NCI-H748 (cell line): ENCODE measurements around the gene ATP6AP1.

Experiments used
- DNase-seq: peaks from one replicate; lab custom pipeline; 2025; ENCODE audit not compliant: unreplicated experiment; lab: John Stamatoyannopoulos, UW

The ATP6AP1 gene

DNA sequence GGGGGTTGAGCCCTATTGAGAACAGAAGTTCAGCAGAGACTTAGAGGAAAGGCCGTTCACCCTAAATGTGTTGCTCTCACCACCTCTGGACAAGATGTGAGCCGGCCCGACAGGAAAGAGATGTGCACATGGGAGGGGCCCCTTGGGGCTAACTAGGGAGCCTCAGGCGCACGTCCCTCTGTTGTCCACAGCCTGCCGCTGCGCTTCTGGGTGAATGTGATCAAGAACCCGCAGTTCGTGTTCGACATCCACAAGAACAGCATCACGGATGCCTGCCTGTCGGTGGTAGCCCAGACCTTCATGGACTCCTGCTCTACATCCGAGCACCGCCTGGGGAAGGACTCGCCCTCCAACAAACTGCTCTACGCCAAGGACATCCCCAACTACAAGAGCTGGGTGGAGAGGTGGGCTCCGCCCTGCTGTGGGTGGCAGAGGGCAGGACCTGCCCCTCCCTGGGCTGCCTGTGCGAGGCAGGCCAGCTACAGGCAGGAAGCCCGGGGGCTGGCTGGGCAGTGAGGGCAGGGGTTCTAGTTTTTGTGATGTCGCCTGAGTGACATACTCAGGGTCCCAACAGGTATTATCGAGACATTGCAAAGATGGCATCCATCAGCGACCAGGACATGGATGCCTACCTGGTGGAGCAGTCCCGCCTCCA is 42.6 kb downstream of the ATP6AP1 start:
- DNase-seq = no peak

DNA sequence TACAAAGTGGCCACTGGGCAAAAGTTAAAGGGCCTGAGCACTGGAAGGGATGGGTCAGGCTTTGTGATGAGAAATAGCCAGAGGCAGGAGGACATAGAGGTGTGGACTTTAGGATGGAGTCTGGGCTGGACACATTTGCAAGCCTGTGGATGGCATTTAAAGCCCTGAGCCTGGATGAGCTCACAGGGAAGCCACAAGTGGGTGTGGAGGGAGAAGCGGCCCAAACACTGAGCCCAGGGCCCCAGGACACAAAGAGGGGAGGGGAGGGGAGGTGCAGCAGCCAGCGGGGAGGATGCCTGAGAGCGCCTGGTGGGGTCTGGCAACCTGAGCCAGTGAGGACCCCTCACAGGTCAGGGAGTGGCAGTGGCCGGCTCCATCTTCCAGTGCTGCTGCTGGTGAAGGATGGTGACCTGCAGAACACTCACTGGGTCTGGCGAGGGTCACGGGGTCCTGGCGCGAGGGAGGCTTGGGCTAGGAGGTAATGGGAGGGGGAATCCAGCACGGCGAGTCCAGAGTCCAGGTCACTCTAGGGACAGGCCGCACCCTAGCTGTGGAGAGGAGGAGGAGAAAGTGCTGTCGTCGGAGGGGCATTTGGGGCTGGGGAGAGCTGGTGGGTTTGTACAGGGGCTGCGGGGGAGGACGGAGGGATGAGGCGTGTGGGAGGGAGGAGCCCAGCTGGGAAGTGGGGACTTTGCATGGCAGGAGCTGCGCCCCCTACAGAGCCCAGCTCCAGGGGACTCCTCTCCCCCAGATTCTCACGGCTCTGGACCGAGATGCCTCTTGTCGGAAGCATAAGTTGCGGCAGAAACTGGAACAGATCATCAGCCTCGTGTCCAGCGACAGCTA is 43.6 kb downstream of the ATP6AP1 start:
- DNase-seq = no peak

DNA sequence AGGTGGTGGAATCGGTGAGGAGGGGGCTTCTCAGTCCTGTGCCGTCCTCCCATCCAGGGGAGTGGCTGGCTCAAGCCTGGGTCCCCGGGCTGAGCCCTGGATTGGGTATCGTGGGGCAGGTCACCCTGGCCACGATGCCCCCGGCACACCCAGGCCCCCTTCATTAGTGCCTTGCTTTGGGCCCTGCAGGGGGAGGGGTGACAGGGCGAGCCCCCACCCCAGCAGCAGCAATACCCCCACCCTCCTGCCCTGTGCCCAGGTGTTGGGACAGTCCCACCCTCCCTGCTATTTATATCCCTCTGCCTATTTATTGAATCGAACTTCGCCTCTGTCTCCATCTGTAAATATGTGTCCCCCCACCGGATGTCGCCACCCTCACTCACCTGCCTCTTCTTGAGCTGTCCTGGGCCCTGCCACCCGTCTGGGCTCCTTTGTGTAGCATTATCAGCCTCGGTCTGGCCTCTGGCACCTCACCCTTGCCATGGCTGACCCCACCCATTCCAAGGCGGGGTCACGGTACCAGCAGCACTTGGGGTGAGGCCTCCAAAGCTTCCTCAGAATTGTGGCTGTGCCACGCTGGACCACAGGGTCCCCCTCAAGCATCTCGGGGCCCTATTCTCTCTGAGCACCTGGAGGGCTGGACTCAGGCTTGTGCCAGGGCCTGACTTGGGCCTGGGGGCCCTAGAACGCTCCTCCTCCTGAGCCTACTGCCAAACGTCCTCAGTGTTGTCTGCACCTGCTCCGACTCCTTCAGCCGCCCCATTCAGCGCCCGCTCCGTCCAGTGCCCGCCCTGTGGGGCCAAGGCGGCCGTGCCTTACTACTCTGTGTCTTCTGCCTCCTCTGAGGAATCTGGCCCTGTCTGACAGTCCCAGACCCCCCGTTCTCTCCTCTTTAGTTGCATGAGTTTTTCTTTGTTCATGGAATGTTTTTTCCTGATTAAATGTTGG is 44.5 kb downstream of the ATP6AP1 start:
- no peak for DNase-seq

DNA sequence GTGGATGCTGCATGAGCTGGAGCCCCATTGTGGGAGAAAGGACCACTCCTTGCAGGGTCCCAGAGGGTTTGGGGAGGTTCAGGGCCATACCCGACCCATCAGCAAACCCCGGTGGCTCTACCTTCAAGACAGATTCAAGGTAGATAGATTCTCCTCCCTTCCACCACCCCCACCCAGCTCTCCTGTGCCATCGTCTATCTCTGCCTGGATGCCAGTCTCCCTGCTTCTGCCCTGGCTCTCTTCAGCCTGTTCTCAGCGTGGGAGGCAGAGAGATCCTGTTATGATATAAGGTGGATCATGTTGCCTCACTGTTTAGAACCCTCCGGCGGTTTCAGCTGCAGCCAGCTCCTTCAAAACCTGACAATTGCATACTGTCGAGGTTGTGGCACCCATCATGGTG is 45.2 kb downstream of the ATP6AP1 start:
- no peak for DNase-seq

DNA sequence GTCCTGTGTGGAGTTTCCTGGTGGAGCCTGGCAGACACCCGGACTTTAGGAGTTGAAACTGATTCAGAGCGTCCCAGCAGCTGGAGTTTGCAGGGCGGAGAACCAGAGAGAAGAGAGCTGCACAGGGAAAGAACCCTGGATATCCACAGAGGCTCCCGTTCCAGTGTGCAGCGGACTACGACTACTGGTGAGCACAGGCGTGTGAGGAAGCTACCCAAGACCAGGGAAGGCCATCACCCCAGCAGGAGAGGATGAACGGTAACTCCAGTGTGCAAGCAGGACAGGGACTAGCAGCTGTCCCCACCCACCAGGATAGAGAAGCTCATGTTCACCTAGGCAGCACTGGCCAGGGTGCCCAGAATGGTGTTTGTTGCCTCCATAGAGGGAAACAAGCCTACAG is 48.3 kb downstream of the ATP6AP1 start:
- no peak for DNase-seq

DNA sequence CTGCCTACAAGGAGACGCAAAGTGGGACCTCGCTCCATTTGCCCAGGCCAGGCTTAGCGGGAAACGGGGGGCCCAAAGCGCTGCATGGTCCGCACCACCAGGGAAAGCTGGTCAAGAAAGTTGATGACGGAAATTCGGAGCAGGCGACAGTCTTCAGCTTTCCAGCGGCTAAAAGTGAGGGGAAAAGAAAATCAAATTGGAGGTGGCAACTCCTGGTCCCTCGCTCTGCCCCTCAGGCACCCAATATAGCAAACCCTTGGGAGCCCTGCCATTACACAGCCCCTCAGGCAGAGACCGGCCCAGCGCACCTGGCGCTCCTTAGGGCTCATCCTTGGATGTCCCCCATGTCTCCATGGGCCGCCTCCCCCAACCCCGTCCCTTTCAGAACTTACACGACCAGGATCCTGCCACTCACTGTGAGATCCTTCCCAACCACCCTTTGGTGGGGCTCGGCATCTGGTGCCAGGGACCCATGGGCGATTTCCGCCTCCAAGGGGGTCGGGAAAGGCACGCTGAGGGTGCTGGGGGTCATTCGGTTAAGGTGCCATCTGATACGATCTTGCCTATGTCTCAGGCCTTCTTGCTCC is 49.5 kb downstream of the ATP6AP1 start:
- peak; percentile 29 for DNase-seq

DNA sequence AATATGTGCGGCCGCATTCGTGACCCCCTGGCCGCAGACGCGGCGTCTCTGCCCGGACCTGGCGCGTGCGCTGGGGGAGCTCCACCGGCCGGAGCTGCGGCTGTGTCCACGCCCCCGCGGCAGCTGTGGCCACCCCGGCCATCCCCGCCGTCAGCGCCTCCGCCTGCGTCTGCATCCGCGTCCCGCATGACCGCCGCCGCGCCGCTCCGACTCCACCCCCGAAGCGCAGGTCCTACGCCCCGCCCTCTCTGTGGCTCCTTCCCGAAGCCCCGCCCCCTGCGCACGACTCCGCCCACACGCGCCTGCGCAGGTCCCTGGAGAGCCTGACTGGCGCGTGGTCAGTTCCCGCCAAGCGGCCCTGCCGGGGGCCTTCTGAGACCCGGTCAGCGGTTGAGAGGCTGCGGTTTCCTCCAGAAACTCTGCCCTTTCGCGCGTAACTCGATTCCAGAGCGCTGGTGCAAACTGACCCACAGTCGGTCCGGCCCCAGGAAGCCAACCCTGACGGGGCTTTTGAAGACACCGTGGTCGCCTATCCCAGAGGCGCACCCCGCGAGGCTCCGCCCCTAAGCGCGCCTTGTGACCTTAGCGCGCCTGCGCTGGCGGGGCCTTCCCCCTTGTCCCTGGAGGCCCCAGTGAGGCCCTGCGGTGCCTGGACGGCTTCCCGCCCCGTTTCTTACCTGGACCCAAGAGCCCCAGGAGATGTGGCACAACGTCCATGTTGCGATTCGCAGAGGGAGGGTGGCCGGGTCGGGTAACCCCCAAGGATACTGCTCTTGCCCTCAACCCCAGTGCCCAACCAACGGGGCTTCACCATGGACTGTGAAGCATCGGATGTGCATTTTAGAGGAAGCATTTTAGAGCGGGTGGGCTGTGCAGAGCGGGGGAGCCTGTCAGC is 50.5 kb downstream of the ATP6AP1 start, which contains the start of gene LAGE3:
LAGE3 (minus strand) TSS at position 554 of the 895 bp plus-strand sequence; CDS start at position 188, 366 bp downstream.
- peak; percentile 94 for DNase-seq

DNA sequence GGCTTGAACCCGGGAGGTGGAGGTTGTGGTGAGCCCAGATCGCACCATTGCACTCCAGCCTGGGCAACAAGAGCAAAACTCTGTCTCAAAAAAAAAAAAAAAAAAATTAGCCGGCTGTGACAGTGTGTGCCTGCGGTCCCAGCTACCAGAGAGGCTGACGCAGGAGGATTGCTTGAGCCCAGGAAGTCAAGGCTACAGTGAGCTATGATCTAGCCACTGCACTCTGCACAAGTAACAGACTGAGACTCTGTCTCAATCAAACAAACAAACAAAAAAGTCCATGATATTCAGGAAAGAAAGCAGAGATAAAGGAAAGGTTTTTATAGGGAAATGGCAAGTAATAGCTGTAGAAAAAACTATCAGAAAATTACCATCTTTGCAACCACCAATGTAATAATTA is 52.7 kb downstream of the ATP6AP1 start:
- no peak for DNase-seq

DNA sequence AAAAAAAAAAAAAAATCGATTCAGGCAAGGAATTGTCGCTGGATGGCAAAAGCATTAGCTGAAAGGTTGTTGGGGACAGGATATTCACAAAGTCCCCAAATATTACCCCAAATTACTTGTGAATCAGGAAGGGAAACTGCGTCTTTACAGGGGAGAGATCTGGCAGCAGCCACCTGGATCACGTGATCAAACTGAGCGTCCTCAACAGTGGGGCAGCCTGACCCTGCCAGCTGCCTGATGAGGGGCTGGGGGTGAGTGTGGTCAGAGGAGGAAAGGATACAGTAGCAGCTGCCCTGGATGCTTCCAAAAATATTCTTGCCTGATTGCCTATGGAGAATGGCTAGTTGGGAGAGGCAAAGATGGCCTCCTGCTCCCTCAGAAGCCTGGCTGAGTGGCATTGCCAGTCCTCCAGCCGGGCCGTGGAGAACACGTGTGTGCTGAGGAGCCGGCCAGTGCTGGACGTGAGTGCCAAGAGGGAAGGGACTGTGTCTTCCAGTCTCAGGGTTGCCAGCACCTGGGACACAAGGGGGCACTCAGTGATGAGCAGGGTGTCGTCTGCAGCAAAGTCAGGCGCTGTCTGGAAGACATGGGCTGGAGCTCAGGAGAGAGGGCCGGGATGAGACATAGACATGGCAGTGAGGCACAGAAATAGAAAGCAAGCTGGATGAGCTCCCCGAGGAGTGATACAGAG is 53.6 kb downstream of the ATP6AP1 start:
- no peak for DNase-seq

DNA sequence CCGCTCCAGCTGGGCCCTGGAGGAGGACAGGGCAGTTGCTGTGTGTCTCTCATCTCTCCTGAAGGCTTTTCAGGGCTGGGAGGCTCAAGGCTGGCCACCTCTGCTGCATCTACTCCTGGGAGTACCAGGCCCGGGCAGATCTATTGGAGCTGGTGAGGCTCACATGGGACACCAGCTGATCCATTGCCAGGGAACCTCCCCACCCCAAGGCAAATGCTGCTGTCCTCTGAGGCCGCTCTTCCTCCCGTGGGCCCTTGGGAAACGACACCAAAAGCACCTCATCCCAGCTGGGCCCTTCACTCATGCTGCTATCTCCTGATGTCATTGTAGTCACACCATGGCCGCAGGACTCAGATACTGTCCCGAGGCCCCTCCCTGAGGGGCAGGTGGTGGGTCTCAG is 54.3 kb downstream of the ATP6AP1 start:
- no peak for DNase-seq

DNA sequence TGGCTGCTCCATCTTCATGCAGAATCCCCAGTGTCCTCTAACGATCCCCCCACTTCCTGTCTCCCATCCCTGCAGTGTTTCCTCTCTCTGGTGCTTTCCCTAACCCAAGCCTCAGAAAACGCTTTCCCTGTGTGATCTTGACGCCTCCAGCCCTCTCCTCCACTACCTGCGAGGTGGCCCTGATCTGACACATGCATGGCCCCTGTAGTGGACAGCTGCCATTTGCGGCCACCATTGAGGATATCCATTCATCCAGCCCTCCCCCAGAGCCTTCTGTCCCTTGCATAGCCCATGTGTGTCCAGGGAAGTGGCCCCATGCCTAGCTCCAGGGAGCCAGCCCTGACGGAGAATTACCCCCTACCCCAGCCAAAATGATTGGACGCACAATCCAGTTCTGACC is 54.8 kb downstream of the ATP6AP1 start:
- DNase-seq = no peak

DNA sequence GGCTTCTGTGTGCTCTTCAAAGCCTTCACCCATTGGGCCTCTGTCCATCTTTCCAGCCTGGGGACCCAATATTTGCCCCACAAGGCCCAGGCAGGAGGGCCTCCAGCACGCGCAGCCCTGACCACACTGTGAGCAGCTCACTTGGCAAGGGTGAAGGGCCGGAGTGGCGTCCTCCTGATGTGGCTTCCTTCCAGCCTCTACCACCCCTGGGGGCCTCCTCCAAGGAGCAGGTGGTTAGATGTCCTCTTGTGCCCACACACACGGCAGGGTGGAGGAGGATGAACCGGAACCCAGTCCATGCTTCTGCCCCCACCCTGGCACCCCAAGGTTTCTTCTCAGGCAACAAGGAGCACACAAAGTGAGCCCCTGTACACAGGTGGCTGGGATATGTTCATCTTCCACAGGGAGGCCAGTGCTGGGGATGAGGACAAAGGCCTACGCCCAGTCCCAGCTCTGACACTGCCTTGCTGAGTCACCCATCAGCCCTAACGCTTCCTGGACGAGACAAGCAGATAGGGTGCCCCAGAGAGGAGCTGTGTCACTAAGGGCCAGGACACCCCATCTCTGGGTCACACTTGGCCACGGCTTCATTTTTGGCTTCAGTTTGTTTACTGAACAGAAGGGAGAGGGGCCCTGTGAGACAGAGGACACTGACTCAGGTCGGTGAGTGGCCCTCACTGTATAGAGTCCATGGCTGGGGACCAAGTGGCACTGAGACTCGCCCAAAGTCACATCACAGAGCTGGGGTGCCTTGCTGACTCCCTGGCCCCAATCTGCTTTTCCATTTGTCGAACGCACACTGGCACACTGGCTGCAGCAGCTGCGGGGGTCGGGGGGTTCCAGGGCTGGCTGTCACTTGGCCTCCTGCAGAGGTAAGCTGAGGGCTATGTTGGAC is 56.0 kb downstream of the ATP6AP1 start:
- no peak for DNase-seq

DNA sequence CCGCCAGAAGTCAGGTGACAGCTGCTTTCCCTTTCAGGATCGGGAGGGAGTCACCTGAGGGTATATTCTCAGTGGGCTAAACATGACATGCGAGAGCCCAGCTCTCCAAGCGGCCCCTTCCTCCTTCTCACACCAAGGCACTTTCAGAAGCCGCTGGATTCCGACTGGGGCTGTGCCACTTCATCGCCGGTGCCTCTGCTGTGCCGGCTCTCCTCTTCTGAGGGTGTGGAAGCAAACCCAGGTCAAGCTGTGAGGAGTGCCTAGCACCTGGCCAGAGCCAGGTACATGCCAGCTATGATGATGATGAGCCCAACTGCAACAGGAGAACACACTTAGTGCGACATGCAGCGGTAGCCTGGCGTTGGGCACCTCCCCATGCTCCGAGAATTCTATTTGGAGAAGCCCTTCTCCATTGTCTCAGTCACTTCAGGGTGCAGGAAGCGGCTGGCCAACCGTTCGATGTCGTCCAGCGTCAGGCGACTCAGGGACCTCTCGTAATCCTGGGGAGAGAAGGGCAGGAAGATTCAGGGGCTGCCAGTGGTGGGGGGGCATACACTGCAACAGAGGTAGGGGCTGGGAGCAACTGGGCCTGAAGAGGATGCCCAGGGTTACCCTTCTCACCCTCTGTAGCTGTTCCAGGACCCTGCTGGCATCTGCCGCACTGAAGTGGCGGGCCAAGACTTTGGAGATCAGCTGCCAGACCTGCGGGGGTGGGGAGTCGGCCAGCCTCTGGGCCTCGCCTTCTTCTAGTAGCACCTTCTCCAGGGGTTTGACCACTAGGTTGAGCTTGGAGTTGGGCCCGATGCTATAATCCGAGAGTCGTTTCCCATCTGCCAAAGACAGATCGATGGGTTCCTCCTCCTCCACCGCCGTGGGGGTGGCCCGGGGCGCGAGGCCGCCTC is 56.9 kb downstream of the ATP6AP1 start:
- DNase-seq = peak; percentile 39

DNA sequence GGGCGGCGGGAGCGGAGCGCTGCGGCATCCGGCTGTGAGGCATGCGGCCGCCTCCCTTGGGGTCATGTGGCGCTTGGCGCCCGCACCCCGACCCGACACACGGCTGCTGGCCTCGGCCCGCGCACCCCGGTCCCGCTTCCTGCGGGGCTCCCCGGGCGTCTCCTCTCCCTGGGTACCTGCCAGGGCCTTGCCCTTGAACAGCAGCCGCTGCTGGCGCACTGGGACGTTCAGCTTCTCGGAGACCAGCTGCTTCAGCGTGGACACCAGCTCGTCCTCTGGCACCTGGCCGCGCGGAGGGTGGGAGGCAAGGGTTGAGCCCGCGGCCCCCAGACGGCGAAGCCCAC is 57.5 kb downstream of the ATP6AP1 start:
- DNase-seq = peak; percentile 58
